A673 (cell line): ENCODE results near the gene COLGALT1.

Source experiments
- CTCF ChIP-seq: fragments of 300-800, 200-600 bp; sonication (generic); conservative IDR thresholded peaks from 2 replicates; pipeline ENCODE4 v1.5.1; 2017; ENCODE audit warnings: low read depth, mild to moderate bottlenecking, antibody characterized with exemption, low read length, moderate library complexity, mixed read lengths
- EZH2 ChIP-seq: fragments of 200-600 bp; sonication (generic); IDR thresholded peaks from 2 replicates; pipeline ENCODE4 v1.6.1; 2017; ENCODE audit warnings: borderline replicate concordance, low read depth, mild to moderate bottlenecking, mixed read lengths, antibody characterized with exemption, low read length; ENCODE audit not compliant: poor library complexity, severe bottlenecking

DNA sequence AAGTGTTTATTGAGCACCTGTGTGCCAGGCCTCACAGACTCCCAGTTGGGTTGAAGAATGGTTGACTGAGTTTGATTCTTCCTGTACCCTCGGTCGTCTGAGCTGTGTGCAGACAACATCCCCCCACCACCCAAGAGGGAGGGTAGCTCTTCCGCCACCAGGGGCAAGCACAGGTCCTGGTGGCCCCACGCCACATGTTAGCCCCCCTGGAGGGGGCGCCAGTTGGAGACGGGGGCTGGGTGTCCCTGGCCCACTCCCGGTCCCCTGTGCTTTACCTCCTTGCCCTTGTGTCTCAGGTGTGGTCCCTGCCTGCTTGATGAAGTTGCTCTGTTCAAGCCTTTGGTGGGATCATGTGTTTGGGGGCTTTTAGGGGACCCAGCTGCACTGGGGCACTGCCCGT is 27.2 kb downstream of the COLGALT1 start:
- TF ChIP-seq CTCF, result 0 out of 2 replicates have a peak, but pooled peaks have one; percentile 14
- no peak for TF ChIP-seq EZH2
